Coronary artery (tissue), 2 donors: ENCODE data around the gene FTSJ1.

Source experiments
- DNase-seq: peaks from one replicate; pipeline ENCODE4 v3.0.0-alpha.2; 2017; ENCODE audit warnings: low spot score
- H3K27ac ChIP-seq, 2 donors: fragments of 200-600 bp; sonication (generic); one replicate each; pipeline ENCODE4 v1.5.1; 2016 to 2019
- H3K4me3 ChIP-seq: fragments of 200-600 bp; sonication (generic); 2 replicates; pipeline ENCODE4 v1.5.1; 2016; ENCODE audit warnings: mild to moderate bottlenecking, moderate library complexity
- CTCF ChIP-seq: fragments of 200-600 bp; sonication (generic); IDR thresholded peaks from one replicate; pipeline ENCODE4 v1.5.1; 2019; ENCODE audit warnings: antibody characterized with exemption

The FTSJ1 gene

GRCh38 chrX:48472225-48472624 is 3.8 kb upstream of the FTSJ1 start:
- Histone ChIP-seq H3K4me3 (no peak overlapping the region), H3K27ac (no peak overlapping the region)
- TF ChIP-seq CTCF, result no peak
- DNase-seq, result no peak

GRCh38 chrX:48472851-48473703 is 2.9 kb upstream of the FTSJ1 start:
- Histone ChIP-seq H3K27ac (no peak overlapping the region), H3K4me3 (no peak overlapping the region)
- DNase-seq, result no peak
- no peak for TF ChIP-seq CTCF

GRCh38 chrX:48473704-48473990 is 2.4 kb upstream of the FTSJ1 start:
- TF ChIP-seq CTCF, result no peak
- Histone ChIP-seq H3K27ac (no peak overlapping the region), H3K4me3 (no peak overlapping the region)
- DNase-seq, result no peak

GRCh38 chrX:48474127-48474526 is 1.9 kb upstream of the FTSJ1 start:
- Histone ChIP-seq H3K4me3 (no peak overlapping the region), H3K27ac (no peak overlapping the region)
- TF ChIP-seq CTCF, result no peak
- no peak for DNase-seq

GRCh38 chrX:48474581-48474980 is 1.4 kb upstream of the FTSJ1 start:
- DNase-seq, result no peak
- Histone ChIP-seq H3K4me3 (no peak overlapping the region), H3K27ac (no peak overlapping the region)
- no peak for TF ChIP-seq CTCF

GRCh38 chrX:48475296-48475695 is 703 bp upstream of the FTSJ1 start:
- DNase-seq, result no peak
- H3K4me3 ChIP-seq, result peak overlapping the region; percentile 92
- TF ChIP-seq CTCF, result no peak
- peak overlapping the region; percentile 73 to 92 for H3K27ac ChIP-seq

GRCh38 chrX:48476919-48477318 is 920 bp downstream of the FTSJ1 start:
- Histone ChIP-seq H3K27ac (peak overlapping the region in 1 of 2 donors; percentile 92), H3K4me3 (peak overlapping the region; percentile 92)
- no peak for TF ChIP-seq CTCF
- no peak for DNase-seq
